ENCODE measurements around the gene DRAM1.

- no peak for TF ChIP-seq EZH2 (IDR thresholded peaks at IDR 0.05; ENCODE audit: borderline replicate concordance, low read length)
- TF ChIP-seq CTCF (conservative IDR thresholded peaks at IDR 0.05 in 1 of 2, IDR thresholded peaks at IDR 0.05 in 1 of 2; ENCODE audit: extremely low read depth in 1 of 2, insufficient read depth in 1 of 2, low read depth in 1 of 2, low read length in 2 of 2): no peak
Observed at GRCh38 chr12:101948365-101948764, 71.0 kb downstream of the DRAM1 start.
